ENCODE measurements around the gene ICAM1. TPM values are rescaled to one million over a fixed set of nuclear protein-coding genes. Genes with fewer than 3 reads are reported as not detected.

ICAM1 gene
- total and polyA plus RNA-seq, 2 of the 13 experiments (the other 11 are each of a cell fraction or from before 2014, with no cell fraction given): 37.9 to 98.4 TPM

DNA sequence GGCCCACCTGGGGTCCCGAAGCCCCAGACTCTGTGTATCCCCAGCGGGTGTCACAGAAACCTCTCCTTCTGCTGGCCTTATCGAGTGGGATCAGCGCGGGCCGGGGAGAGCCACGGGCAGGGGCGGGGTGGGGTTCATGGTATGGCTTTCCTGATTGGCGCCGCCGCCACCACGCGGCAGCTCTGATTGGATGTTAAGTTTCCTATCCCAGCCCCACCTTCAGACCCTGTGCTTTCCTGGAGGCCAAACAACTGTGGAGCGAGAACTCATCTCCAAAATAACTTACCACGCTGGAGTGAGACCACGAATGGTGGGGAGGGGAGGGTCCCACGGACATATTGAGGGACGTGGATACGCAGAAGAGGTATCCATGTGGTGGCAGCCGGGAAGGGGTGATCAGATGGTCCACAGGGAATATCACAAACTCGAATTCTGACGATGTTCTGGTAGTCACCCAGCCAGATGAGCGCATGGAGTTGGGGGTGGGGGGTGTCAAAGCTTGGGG is 17.8 kb downstream of the ICAM1 start (continued):
- TF ChIP-seq, protein P1, sequence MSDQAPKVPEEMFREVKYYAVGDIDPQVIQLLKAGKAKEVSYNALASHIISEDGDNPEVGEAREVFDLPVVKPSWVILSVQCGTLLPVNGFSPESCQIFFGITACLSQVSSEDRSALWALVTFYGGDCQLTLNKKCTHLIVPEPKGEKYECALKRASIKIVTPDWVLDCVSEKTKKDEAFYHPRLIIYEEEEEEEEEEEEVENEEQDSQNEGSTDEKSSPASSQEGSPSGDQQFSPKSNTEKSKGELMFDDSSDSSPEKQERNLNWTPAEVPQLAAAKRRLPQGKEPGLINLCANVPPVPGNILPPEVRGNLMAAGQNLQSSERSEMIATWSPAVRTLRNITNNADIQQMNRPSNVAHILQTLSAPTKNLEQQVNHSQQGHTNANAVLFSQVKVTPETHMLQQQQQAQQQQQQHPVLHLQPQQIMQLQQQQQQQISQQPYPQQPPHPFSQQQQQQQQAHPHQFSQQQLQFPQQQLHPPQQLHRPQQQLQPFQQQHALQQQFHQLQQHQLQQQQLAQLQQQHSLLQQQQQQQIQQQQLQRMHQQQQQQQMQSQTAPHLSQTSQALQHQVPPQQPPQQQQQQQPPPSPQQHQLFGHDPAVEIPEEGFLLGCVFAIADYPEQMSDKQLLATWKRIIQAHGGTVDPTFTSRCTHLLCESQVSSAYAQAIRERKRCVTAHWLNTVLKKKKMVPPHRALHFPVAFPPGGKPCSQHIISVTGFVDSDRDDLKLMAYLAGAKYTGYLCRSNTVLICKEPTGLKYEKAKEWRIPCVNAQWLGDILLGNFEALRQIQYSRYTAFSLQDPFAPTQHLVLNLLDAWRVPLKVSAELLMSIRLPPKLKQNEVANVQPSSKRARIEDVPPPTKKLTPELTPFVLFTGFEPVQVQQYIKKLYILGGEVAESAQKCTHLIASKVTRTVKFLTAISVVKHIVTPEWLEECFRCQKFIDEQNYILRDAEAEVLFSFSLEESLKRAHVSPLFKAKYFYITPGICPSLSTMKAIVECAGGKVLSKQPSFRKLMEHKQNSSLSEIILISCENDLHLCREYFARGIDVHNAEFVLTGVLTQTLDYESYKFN (CRISPR knock-in tag; conservative IDR thresholded peaks at IDR 0.05): peak; percentile 40
- TF ChIP-seq ZNF619 (CRISPR knock-in tag; IDR thresholded peaks at IDR 0.05) (no peak), ZNF383 (CRISPR knock-in tag; IDR thresholded peaks at IDR 0.05; ENCODE audit: borderline replicate concordance) (no peak), TAF1 (CRISPR knock-in tag; IDR thresholded peaks at IDR 0.05) (peak; percentile 36), NR2C2 (CRISPR knock-in tag; IDR thresholded peaks at IDR 0.05; ENCODE audit: borderline replicate concordance) (peak; percentile 47; the same call in 1 of the 2 replicates), ZNF430 (CRISPR knock-in tag; IDR thresholded peaks at IDR 0.05) (peak; percentile 40; the same call in 1 of the 2 replicates), ZFP36L1 (CRISPR knock-in tag; IDR thresholded peaks at IDR 0.05) (no peak), ZNF703 (CRISPR knock-in tag; IDR thresholded peaks at IDR 0.05; ENCODE audit: borderline replicate concordance) (no peak), SP2 (CRISPR knock-in tag; IDR thresholded peaks at IDR 0.05) (peak; percentile 55; the same call in 1 of the 2 replicates), ZFX (CRISPR knock-in tag; IDR thresholded peaks at IDR 0.05; ENCODE audit: low read depth) (peak; percentile 60), ZNF75D (CRISPR knock-in tag; IDR thresholded peaks at IDR 0.05; ENCODE audit: borderline replicate concordance) (no peak), ZIK1 (CRISPR knock-in tag; IDR thresholded peaks at IDR 0.05; ENCODE audit: borderline replicate concordance, low read depth) (no peak), SP4 (CRISPR knock-in tag; IDR thresholded peaks at IDR 0.05) (peak; percentile 22; the same call in 1 of the 2 replicates), ZNF891 (CRISPR knock-in tag; IDR thresholded peaks at IDR 0.05) (peak; percentile 16; the same call in 1 of the 2 replicates), ELF4 (CRISPR knock-in tag; IDR thresholded peaks at IDR 0.05; ENCODE audit: borderline replicate concordance) (no peak), MTA1 (CRISPR knock-in tag; IDR thresholded peaks at IDR 0.05; ENCODE audit: borderline replicate concordance) (no peak), ZNF564 (CRISPR knock-in tag; IDR thresholded peaks at IDR 0.05) (0 out of 2 replicates have a peak, but pooled peaks have one; percentile 22), MLLT10 (CRISPR knock-in tag; IDR thresholded peaks at IDR 0.05) (no peak), NFYB (CRISPR knock-in tag; IDR thresholded peaks at IDR 0.05) (peak; percentile 78), ZNF660 (CRISPR knock-in tag; IDR thresholded peaks at IDR 0.05; ENCODE audit: borderline replicate concordance, low read depth) (no peak), ZNF775 (CRISPR knock-in tag; IDR thresholded peaks at IDR 0.05; ENCODE audit: borderline replicate concordance) (0 out of 2 replicates have a peak, but pooled peaks have one; percentile 28), POLR2AphosphoS5 (IDR thresholded peaks at IDR 0.05; ENCODE audit: low read depth, low read length) (peak; percentile 48), ASH2L (IDR thresholded peaks at IDR 0.05; ENCODE audit: insufficient read length, low read depth, low read length) (peak; percentile 36), BORCS8-MEF2B (CRISPR knock-in tag; IDR thresholded peaks at IDR 0.05) (no peak)
- TF ChIP-seq, protein P2, sequence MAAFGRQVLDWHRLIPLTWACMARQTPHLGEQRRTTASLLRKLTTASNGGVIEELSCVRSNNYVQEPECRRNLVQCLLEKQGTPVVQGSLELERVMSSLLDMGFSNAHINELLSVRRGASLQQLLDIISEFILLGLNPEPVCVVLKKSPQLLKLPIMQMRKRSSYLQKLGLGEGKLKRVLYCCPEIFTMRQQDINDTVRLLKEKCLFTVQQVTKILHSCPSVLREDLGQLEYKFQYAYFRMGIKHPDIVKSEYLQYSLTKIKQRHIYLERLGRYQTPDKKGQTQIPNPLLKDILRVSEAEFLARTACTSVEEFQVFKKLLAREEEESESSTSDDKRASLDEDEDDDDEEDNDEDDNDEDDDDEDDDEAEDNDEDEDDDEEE (CRISPR knock-in tag; IDR thresholded peaks at IDR 0.05): no peak
- TF ChIP-seq, protein P3, sequence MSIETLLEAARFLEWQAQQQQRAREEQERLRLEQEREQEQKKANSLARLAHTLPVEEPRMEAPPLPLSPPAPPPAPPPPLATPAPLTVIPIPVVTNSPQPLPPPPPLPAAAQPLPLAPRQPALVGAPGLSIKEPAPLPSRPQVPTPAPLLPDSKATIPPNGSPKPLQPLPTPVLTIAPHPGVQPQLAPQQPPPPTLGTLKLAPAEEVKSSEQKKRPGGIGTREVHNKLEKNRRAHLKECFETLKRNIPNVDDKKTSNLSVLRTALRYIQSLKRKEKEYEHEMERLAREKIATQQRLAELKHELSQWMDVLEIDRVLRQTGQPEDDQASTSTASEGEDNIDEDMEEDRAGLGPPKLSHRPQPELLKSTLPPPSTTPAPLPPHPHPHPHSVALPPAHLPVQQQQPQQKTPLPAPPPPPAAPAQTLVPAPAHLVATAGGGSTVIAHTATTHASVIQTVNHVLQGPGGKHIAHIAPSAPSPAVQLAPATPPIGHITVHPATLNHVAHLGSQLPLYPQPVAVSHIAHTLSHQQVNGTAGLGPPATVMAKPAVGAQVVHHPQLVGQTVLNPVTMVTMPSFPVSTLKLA (IDR thresholded peaks at IDR 0.05): no peak

Data from HepG2 (cell line).